GM03348 (cell line): ENCODE measurements around the gene LAD1.

Experiments used
- DNase-seq: peaks from one replicate; pipeline ENCODE4 v3.0.0; 2012; ENCODE audit warnings: low spot score

LAD1 gene

GRCh38 chr1:201391651-201392511 lies 7.2 kb downstream of the LAD1 start:
- DNase-seq = no peak

DNA sequence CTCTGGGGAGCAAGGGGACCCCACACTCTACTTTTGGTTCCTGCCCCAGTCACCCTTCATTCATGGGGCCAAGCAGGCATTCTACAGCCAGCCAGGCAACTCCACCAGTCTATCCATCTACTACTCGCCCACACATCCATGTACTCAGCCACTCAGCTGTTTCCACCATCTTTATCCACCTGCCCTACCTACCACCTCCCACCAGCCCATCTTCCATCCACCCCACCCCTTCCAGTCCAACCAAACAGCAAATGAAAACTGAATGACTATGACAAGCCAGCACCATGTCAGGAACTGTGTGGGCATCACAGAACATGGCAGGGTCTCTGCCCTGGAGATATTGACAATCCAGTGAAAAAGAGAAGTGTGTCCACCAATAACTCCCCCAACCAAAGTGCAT lies 7.9 kb downstream of the LAD1 start:
- DNase-seq = no peak

- DNase-seq = no peak
Observed at GRCh38 chr1:201389051-201389450, 10.1 kb downstream of the LAD1 start.

DNA sequence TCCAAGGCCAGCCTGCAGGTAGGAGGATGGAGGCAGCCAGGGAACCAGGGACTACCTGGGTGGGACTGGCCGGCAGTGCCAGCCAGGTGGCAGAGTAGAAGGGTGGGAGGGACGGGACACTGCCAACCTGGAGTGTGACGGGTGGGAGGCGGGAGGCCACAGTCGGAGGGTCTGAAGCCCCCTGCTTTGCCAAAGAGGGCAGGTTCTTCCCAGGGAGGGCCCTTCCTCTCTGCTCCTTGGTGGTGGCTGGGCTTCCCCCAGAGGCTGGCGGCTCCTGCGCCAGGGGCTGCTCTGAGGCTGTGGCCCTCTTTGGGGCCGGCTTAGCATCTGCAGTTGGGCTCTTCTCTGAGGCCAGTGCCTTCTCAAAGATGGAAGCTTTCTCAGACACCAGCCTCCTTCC lies 12.9 kb downstream of the LAD1 start:
- no peak for DNase-seq

DNA sequence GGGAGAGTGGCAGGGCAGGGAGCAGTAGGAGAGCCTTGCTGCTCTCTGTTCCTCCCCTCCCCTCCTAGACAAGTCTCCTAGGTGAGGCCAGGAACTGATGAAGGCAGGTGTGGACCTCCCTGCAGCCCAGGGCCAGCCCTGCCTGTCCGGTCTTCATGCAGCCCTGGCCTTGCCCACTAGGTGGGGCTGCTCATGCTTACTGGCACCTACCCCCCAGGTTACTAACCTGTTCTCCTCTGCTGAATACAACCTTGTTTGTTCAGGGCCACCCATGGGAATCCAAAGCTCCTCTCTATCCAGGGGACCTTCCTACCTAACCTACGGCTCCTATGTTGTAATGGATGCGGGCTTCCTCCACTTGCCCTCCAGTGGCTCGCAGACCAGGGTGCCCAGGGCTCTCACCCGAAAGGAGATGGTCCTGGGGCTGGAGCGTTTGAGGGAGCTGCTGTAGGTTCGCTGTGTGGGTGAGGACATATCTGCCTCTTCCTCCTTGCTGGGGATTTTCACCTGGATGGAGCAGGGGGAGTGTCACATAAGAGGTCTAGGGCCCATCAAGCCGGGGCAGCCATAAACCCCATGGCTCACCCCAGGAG lies 13.7 kb downstream of the LAD1 start:
- DNase-seq = peak; percentile 70

DNA sequence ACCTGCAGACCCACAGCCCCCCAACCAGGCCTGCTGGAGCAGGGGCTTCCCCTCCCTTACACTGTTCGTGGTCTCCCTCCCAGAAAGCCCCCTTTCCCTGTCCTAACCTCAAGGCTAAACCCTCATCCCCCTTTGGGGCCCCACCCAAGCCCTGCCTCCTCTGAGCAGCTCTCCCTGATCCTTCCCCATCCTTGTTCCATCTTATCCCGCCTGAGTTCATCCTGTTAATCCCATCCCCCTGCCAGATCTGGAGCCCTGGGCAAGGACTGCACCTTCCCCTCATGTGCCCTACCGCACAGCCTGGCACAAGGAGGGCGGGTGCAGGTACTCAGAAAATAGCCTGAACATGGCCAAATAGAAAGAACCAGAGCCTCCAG lies 14.7 kb downstream of the LAD1 start:
- no peak for DNase-seq

DNA sequence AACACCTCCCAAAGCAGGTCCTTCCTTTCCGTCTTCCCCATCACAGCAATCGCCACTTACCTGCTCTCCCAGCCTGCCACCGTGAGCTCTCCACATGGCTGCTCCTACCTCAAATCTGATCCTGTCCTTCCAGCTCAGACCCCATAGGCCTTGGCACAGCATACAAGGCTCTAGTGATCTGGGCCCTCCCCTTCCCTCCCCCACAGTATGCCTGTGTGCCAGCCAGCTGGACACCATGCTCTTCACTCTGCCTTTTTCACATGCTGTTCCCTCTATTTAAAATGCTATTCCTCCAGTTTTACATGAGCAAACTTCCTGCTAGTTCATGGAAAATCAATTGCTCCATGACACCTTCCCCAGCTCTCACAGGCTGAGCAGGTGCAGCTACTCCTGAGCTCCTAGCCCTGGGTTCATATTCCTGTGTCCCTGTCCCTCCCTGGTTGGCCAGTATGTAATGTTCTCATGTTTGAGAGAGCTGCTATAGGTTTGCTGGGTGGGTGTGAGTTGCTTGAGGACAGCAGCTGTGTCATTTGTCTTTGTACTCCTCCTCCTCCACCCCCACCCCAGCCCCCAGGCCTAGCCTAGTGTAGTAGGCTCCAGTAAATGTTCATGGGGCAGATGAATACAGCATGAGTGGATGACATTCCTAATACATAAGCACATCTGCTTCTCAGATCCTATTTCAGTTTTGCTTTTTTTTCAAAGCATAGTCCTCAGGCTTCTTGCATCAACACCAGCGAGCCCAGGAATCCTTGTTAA lies 15.3 kb downstream of the LAD1 start:
- DNase-seq = peak; percentile 93

- no peak for DNase-seq
Observed at GRCh38 chr1:201381130-201381529, 18.0 kb downstream of the LAD1 start.

DNA sequence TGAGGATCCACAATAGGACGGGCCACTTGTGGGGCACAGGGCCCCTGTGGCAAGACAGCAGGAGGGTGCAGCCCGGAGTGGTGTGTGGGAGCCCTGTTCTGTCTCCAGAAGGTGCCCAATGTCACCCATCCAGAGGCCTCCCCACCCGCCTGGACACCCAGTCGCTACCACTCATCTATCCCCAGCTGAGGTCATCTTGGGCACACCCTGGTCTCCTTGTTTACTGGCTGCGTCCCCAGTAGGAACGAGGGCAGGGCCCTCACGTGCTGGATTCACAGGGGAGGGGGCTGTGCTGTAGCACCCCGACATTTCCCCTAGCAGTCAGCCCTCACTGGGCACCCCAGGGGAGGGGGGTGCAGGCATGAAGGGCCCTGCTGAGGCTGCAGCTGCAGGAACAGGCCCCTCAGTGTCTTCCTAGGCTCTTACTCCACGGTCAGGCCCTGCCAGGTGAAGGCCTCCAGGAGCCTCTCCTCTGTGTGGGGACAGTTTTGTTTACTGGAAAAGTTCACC lies 19.3 kb downstream of the LAD1 start:
- no peak for DNase-seq

DNA sequence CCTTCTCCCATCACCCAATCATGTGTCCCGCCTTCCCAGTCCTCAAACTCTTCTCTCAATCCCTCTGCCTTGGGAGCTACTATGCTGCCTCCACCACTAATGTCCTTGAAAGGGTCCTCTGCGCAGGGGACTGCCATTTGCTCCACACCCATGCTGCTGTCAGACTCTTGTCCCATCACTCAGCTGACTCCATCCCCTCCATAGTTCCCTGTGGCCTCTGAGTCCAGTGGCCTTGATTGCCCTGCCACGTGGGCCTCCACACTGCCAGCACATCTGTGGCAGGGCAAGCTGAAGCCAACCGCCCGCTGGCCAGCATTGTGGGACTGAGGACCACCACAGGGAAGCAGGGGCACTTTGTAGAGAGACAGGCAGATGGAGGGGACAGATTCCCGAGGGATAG lies 20.3 kb downstream of the LAD1 start:
- no peak for DNase-seq

GRCh38 chr1:201377611-201378092 lies 21.5 kb downstream of the LAD1 start, which contains the start of gene TNNT2:
TSS of gene TNNT2 (minus strand) at chr1:201377680. CDS start at chr1:201373254, 4,426 bp downstream.
- DNase-seq = no peak

DNA sequence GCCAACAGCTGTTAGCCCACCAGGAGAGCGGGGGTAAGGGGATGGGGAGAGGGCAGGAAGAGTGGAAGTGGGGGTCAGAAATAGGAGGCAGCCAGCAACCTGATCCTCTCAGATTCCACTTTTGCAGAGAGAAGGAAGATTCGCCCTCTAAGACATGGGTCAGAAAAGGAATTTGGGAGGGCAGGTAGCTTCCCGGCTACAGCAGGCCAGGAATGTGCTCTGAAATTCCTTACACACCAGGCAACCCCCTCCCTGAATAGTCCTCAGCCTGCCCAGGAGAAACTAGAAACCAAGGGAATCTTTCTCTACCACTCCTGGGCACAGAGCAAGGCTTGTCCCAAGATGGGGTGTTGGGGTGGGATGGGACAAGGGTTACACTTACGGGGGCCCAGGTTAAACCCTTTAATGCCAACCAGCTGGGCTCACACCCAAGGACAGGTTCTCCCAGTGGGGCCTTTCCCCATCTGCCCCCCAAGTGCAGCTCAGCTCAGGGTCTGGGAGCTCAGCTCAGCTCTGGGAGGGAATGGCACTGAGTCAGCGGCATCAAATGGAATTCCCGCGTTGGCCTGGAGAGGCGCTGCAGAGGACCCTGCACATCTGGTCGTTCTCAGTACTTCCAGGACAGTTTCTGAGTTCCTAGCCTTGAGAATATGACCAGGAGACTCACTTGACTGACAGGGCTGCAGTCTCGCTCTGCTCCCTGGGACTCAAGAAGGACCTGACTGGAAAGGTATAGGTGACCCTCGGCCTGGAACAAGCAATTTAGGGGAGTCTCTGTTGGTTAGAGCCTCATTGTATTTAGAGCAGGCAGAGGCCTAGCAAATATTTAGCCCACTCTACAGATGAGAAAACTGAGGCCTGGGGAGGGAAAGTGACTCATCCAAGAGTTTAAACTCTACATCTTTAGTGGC lies 22.4 kb downstream of the LAD1 start:
- DNase-seq = peak; percentile 66

DNA sequence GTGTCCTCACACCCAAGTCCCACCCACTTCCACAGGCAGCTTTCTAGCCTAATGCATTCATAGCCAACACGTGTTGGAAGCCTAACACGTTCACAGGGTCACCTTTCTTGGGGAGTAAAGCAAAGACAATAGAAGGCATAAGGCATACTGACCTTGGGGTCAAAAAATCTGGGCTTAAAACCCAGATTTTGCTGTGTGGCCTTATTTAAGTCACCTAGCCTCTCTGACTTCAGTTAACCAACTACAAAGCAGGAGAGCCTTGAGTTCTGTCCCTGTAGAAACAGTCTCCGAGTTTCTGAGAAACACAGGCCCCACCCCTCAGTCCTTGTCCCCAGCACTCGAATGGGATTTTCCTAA lies 23.0 kb downstream of the LAD1 start:
- DNase-seq = no peak

DNA sequence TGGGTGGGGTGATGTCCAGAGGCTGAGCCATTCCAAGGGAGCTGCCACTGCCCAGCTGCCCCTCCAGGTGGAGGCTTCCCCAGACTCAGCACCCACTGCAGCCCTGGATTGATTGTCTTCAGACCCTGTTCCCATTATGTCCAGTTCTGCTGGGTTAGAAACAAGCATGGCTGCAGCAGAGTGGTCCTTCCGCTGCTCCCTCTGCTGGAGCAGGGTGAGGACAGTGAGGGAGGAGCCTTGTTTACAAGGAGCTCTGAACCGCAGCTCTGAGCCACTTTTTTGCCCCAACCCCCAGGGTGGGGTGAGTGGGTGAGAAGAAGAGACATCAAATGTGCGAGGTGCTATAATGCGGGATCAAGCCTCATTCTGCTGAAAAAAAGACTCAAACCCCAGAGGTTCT lies 24.0 kb downstream of the LAD1 start:
- DNase-seq = no peak

DNA sequence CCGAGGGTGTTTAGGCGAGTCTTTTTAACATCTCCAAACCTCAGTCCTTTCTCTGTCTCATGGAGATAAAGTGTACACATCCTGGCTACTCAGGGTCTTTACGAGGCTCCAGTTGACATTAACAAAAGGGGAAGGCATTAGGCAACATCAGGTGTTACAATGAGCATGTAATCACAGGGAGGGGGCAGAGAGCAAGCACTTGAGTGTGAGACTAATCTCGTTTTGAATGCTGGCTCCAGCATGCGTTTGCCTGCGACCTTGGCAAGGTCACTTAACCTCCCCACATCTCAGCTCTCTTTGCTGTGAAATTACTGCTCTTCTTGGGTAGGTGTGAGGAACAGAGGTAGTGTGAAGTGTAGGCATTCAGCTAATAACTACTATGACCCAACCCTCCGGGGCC lies 24.8 kb downstream of the LAD1 start:
- no peak for DNase-seq

- no peak for DNase-seq
Observed at GRCh38 chr1:201371792-201372191, 27.3 kb downstream of the LAD1 start.

DNA sequence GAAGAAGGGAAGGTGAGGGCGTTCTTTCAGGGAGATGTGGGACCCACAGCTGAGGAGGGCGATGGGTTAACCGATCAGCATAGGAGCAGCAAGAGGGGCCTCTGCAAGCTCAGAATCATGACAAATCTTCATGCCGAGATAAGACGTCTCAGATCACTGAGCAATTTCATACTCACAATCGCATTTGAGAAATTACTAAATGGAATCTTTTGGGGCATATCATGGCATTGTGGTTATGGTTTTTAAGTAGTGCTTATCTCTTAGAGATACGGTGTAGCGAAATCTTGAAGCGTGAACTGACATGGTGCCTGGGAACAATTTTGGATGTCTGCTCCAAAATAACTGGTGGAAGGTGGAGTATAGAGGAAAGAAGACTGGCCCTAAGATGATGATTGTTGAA lies 27.8 kb downstream of the LAD1 start:
- no peak for DNase-seq

DNA sequence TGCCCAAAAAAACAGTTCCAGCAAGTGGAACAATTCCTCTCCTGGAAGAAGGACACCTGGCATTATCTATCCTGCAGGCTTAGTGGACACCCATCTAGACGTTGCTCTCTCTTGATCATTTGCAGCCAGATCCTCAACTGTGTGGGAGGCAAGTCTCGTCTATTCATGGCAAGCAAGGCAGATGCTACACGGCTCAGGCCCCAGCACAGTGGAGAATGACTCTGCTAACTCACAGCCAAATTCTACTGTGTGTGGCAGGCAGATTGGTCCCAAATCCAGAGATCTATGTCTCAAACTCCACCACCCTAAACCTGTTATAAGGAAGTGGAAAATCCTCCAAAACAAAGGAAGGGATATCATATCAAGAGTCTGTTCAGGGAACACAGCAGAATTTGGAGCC lies 28.6 kb downstream of the LAD1 start:
- no peak for DNase-seq

DNA sequence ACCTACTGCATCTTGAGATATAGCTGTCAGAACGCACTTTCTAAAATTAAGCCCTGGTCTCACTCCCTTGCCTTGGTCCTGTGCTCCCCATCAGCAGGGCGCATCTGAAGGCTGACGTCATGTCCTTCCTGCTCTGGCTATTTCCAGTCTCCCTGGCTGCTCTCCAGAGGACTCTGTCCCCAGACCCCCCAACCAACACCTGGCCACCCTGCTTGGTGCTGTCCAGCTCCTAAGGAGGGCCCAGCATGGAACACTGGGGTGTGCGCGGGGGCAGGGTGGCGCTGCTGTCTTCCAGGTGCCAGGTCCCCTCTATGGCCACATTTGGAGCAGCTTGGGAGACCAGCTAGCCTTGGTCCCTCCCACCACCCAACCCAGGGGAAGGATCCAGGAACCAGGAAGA lies 29.9 kb downstream of the LAD1 start:
- no peak for DNase-seq

GRCh38 chr1:201366696-201367095 lies 32.4 kb downstream of the LAD1 start:
- DNase-seq = no peak

GRCh38 chr1:201365251-201365650 lies 33.9 kb downstream of the LAD1 start:
- no peak for DNase-seq

DNA sequence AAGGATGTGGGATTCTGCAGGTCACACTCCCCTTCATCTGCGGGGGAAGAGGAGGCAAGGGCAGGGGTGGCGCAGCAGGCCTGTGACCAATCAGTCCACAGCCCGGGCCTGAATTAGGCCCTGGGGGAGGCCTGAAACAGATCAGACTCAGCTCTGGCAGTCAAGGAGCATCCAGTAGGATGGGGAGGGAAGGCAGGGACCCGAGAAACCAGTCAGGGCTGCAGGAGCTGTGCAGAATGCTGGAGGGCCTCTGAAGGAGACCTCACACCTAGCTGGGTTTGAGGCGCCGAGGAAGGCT lies 34.4 kb downstream of the LAD1 start:
- no peak for DNase-seq
